IPS-NIHi7 (cell line): ENCODE measurements around the gene APOL2.
A peak's percentile ranks its signal among the peaks of the same experiment; 100 is the strongest.
"Not testable (repeated sequence)": the region's sequence is repeated elsewhere in the genome, so short reads cannot be mapped to it uniquely, and the experiment has no call there.

Source experiments
- DNase-seq: peaks from one replicate; pipeline ENCODE4 v3.0.0; 2012; ENCODE audit warnings: mixed read lengths; ENCODE audit errors: extremely low spot score

APOL2 gene

DNA sequence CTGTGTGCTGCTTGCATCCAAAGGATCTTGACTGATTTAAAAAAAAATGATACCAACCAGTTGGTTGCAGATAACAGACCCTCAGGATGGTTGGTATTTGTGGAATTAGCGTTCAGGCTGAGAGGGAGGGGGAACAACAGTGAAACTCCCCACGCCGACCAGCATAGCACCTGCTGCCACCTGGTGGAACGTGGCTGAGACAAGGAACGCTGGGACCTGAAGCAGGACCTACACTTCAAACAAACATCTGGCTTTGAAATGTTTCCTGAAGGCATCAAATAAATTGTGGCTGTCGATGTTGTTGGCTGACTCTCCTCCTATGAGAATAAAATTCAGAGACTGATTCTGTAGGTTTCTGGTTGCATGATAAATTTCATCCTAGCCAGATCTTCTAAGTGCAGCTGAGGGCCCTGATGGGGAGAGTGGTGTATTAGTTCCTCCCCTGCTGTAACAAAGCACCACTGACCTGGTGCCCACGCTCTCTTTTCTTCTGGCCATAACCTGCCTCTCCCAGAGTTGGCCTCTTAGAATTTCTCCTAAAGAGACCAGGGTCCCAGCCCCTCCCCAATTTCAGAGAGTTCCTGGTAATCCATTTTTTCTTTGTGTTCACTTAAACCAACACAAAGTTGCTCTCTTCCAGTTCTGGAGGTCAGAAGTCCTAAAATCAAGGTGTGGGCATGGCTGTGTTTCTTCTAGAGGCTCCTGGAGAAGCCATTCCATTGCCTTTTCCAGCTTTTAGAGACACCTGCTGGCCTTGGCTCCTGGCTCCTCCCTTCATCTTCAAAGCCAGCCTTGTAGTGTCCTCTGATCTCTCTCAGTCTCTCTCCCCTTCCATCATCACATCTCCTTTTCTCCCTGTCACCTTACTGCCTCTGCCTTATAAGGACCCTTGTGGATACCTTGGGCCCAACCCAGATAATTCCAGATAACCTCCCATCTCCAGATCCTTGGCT, 17.3 kb downstream of the APOL2 start:
- DNase-seq = peak; percentile 79

DNA sequence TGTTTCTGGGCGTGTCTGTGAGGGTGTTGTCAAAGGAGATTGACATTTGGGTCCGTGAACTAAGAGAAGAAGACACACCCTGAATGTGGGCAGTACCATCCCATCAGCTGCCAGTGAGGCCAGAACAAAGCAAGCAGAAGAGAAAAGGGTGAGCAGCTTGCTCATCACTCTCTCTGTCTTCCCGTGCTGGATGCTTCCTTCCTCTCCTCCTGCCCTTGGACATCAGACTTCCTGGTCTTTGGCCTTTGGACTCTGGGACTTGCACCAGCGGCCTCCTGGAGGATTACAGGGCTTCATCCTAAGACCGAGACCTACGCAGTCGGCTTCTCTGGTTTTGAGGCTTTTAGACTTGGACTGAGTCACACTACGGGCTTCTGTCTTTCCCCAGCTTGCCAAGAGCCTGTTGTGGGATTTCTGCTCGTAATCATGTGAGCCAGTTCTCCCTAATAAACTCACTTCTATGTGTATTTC, 18.8 kb downstream of the APOL2 start:
- no peak for DNase-seq

DNA sequence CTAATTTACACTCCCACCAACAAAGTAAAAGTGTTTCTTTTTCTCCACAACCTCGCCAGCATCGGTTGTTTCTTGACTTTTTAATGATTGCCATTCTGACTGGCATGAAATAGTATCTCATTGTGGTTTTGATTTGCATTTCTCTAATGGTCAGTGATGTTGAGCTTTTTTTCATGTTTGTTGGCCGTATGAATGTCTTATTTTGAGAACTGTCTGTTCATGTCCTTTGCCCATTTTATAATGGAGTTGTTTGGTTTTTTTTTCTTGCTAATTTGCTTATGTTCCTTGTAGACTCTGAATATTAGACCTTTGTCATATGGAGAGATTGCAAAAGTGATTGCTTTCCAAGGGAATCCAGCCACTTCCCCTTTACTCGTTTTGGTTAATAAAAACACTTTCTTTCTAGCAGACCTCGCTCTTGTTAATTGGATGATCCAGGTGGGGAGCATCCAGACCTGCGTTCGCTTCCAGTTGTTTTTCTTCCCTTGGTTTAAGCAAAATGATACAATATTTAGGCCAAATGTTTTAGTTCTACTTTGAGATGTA, 20.6 kb downstream of the APOL2 start:
- DNase-seq = no peak

DNA sequence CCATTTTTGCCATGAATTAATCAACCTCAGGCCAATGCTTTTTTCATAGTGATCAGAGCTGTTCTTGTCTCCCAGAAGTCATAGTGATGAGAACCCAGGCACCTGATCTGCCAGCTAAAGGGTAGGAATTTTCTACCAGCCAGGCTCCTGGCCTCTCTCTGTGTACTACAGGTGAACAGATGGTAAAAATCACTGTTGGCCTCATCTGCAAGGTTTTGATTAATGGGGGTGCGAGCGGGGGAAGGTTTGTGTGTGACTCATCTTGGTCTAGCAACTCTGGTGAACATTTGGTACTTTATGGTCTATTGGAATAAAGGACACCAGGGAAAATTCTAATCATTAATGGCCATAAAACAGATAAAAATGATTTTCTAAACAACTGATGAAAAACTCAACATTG, 23.3 kb downstream of the APOL2 start:
- DNase-seq = no peak

DNA sequence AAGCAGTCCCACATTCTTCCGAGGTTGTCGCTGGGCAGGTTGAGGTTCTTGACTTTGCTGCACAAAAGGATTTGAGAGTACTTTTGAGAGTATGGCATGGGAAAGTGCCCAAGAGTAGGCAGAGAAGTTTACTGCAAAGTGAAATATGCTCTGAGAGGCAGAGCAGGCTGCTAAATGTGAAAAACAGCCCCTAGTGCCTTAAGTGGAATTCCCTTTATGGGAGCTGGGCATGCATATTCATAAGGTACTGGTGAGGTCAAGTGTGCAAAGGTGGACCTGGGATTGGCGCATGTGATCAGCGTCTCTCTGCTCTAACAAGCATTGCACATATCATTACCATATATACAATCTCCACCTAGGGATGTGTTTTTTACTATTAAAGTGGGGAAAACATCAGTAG, 25.7 kb downstream of the APOL2 start:
- no peak for DNase-seq

DNA sequence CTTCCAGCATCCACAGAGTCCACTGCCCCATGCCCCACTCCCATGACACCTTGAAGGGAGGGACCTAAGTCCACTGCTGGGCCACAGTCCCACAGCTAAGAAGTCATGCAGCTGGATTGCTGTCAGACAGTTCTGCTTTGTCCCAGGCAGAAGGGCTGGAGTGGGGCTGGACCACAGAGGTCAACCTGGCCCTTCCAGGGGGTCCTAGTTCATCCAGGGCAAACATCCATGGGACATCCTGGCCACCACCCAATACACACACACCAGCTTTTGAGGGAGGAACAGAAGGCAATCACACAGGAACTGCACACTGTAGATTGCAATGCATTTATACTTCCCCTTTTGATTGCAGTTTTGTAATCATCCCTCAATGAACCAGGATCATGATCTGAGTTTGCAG, 26.4 kb downstream of the APOL2 start:
- no peak for DNase-seq

DNA sequence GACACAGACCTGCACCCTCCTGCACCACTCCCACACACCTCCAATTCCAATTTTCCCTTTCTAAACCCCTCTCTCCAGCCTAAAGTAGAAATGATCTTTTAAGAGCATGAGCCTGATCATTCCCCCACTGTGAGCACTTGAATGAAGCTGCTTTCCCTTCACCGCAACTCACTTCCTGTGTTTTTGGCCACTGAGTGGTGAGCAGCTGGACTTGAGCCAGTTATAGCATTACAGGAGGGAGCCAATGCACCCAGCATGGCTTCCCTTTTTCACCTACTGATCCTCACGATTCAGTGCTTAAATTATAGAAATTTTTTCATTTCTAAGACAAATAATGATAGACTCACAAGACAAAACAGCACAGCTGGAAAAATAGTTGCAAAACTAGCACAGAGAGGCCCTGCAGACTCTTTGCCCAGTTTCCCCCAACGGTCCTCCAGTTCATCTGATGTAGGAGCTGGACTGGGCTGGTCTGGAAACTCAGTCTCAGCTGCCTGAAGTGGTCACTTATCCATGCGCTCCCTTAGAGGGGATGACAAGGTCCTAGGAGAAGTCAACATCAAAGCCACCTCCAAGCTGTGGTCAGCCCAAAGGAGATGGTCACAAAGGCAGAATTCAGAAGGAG, 28.0 kb downstream of the APOL2 start:
- no peak for DNase-seq

DNA sequence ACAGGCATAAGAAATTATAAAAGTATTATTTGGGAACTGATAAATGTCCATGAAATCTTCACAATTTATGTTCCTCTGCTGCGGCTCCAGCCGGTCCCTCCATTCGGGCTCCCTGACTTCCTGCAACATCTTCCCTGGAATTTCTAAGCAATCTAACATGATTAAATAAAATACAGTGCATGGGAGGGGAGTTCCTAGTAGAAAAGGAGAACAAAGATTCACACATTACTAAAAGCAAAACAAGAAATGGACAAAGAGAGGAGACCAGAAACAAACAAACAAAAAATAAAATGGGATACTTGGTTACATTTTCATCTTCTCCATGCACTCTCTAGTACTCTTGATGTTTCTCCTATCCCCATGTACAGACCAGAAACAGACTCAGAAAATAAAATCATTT, 29.1 kb downstream of the APOL2 start:
- DNase-seq = no peak

DNA sequence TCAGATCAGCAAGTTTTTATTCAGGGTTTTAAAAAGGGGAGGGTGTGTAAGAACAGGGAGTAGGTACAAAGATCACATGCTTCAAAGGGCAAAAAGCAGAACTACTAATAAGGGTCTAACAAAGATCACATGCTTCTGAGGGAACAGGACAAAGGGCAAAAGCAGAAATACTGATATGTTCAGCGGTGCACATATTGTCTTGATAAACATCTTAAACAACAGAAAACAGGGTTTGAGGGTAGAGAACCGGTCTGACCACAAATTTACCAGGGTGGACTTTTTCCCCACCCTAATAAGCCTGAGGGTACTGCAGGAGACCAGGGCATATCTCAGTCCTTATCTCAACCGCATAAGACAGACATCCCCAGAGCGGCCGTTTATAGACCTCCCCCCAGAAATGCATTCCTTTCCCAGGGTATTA, 29.8 kb downstream of the APOL2 start:
- not testable (repeated sequence) for DNase-seq

DNA sequence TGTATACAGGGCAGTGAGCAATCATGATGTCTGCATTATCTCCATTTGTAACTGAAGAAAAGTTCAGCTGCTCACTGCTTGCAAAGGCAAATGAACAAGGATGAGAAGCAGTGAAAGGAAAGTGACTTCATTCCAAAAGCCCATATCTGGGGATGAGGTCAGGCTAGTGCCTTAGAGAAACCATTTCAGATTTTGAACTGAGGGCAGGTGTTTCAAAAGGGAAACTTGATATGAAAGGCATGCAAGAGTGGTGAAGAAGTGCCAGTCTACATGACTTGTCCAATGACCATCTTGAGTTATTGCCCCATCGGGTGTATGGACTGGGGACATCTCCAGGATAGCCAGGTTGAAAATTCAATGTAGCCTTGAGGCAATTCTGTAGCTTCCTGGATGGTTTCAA, 30.4 kb downstream of the APOL2 start:
- no peak for DNase-seq

DNA sequence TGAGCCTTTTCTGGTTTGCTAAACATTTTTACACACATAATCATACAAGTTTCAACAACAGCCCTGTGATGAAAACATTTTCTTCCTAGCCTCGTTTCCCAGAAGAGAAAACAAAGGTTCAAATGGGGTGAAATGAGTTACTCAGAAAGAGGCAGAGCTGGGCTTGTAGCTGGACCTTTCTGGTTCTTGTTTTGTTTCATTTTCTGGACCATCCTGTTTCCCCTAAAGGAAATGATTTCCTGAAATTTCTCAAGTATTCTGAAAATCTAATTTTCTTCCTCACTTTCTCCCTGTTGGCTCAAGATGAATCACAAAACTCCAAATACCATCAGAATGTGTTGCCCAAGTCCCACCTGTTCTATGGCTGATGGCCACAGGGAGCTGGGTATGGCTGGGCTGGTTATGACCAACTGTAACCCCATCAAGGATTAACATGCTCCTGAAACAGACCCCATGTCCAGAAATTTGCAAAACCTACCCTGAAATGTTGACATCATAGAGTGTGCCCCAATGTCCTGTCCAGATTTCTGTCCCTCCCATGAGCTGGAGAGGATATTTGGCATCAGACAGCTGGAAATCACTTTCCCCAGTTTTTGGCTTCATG, 31.1 kb downstream of the APOL2 start:
- no peak for DNase-seq

DNA sequence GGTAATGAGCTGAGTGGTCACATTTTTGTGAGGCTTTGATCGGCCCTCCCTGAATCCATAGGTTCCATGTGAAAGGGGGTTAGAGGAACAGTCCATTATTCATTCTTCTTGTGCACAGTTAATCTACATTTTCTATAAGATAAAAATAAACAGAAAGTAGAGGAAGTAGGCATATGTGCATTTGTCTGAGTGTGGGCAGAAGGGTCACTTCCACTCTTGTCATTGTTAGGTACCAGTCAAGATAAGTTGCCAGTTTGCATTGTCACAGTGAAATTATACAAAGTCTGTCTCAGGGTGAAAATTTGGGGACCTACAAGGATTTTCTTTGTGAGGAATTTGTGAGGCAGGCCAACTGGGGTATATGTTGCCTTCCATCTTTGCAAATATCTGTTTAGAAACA, 33.1 kb downstream of the APOL2 start:
- DNase-seq = no peak

DNA sequence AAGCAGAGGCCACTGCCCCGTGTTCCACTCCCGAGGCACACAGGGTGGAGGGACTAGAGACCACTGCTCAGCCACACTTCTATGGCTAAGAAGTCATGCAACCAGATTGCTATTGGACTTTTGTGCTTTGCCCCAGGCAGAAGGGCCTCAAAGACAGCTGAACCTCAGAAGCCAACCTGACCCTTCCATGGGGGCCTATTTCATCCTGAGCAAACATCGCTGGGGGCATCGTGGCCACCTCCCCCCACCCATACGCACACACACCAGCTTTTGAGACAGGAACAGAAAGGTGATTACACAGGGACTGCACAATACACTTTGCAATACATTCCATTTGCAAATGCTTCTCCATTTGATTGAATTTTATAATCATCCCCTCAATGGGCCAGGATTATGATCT, 33.8 kb downstream of the APOL2 start:
- DNase-seq = not testable (repeated sequence)

DNA sequence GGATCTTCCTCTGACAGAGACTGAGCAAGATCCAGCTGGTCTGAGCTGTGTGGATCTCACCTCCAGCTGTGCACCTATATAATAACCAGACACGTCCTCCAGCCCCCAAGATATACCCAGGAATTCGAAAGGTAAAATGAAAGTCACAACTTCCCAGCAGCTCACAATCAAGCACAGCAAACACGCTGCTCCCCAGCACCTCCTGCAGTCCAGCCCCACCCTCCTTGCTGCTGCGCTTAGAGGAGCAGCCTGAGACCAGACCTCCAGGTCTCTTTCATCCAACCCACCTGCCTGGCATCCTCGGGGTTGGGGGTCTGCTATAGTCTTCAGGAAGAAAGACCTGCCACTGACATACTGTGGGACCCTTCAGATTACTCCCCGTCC, 34.7 kb downstream of the APOL2 start:
- no peak for DNase-seq

DNA sequence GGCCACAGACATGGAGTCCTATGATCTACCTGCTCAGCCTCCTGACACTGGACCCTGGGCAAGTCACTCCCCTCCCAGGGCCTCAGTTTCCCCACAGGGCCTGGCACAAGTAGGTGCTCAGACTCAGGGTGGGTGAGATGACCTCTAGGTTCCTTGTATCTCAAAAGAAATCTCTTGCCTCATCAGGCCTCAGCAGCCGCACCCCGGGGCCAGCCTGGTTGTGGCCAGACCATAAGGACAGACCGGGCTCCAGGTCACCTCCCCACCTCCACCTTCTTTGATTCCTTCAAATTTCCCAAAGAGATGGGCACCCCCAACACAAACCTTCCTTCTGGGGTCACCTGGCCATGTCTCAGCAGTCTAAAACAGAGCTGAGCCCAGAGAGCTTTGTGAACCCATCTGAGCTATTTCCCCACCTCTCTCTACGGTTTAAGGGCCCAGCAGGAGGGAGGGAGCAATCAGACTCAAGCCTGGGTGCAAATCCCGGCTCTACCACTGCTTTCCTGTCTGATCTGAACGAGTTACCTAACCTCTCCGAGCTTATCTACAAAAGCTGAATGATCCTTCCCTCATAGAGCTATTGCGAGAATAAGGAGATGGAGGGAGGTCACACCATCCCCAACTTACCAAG, 35.2 kb downstream of the APOL2 start:
- DNase-seq = no peak

DNA sequence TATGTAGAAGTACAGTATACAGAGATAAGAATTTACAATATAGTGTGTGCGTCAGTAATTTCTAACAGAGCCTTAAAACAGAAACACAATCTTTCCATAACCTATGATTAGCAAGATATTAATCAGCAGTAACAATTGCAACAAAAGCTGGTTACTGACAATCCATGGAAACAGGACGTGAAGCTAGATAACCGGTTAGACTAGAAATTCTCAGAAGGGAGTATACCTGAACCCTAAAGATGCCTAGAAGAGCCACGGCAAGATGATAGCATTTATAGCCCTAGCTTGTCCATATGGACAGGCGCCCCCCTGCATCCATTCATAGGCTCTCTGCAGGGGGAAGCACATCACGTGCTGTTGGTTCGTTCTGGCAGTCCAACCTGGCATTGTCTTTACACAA, 35.9 kb downstream of the APOL2 start:
- DNase-seq = not testable (repeated sequence)

DNA sequence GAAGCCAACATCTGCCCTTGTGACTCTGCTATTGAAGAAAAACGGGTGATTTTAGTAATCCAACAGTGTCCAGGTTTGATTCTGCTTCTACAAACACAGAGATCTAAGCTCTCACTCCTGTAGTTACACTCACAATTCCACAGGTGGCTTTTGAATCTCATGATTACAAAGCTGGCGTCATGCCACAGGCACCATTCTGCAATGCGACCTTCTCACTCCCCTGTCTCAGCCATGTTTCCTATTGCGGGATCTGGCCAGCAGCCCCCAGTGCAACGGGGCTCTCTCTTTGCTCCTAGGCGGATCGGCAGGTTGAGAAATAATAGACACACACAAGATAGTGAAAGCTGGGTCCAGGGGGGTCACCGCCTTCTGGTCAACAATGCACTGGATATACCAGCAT, 36.4 kb downstream of the APOL2 start:
- DNase-seq = not testable (repeated sequence)

DNA sequence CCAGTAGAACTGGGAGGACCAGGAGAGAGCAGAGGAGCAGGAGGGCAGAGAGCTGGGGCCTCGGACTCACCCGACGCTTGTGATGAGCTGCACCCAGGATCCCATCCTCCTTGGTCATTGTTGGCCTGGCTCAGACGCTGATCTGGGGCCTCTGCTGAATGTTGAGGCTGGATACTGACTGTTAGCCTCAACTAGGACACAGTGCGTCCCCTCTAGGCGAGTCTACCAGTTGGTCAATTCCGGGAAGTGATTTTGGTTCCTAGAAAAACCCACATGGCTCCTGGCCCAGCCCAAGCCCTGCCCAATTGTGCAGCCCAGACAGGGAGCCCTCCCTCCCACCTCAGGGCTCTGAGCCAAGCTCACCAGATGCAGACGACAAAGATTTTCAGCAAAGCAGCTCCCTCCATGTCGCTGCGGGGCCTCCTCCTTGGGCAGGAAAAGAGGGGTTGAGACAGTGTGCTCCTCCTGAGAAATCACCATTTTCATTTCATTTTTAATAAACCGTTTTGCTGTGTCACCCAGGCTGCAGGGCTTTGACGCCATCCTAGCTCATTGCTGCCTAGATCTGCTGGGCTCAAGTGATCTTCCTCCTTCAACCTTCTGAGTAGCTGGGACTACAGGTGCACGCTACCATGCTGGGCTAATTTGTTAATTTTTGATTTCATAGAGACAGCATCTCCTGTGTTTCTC, 37.6 kb downstream of the APOL2 start, which contains the start of gene APOL4:
Gene APOL4 (minus strand): TSS at position 180 of the 690 bp plus-strand sequence. CDS start 75 bp downstream, at position 105.
- no peak for DNase-seq

DNA sequence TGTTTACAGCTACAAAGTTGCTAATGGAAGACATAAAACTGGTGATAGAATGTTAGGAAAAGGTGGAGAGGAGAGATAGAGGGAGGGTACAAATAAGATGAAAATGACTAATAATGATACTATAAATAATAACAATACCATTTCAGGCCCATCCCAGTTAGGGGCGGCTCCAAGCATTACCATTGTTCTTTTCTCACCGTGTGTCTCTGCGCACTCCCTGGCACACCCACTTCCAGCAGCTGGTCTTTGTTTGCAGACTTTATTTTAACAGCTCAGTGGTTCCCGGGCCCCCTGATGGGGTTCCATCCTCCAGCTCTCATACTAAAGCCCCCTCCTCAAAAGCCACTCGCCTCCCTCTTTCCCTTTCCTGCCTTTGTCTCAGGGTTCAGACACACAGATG, 38.3 kb downstream of the APOL2 start:
- not testable (repeated sequence) for DNase-seq

DNA sequence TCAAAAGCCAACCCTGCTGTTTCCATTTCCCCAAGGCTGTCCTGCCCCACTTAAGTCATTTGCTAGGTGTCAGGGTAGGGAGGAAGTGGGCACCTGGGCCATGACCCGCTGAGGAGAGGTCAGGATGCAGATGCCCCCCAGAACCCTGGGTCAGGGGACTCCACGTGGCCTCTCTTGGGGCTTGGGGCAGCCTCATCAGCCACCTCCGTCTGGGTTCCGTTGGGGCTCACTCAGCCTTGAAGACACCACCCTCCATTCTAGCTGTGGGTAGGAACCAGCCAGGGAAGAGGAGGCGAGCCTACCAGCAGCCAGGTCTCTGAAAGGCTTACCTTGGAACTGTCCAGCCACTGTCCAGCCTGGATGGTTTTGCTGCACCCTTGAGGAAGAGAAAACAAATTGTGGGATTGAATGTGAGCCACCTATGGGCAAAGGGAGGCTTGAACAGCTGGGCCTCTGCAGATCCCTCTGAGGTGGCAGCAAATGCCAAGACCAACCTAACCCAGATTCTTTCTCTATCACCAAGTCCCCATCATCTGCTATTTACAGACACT, 40.3 kb downstream of the APOL2 start:
- no peak for DNase-seq

DNA sequence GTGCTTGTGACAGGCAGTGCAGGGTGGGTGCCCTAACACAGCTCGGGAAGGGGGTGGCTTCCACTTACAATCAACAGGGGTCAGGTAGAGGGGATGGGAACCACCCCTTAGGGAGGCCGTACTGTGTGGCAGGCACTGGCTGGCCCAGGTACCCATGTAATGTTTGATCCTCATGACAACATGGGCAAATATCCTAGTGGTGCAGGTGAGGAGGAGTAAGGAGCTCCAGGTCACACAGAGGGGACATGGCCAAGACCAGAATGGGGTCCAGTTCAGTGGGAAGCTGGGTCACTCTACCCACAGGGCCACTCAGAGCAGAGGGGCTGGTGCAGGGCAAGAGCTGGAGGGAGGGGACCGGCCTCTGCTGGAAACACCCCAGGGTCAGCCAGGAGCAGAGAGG, 40.8 kb downstream of the APOL2 start:
- DNase-seq = no peak
